GM12872 (cell line): Measurements from ENCODE around the gene RASAL1.

Experiments used
- CTCF ChIP-seq: IDR thresholded peaks from 3 replicates; pipeline ENCODE4 v1.5.1; 2011; ENCODE audit warnings: low read depth, mild to moderate bottlenecking, low read length, moderate library complexity; ENCODE audit not compliant: insufficient read depth

RASAL1 gene

GRCh38 chr12:113070117-113070906 lies 65.2 kb downstream of the RASAL1 start:
- no peak for TF ChIP-seq CTCF

- TF ChIP-seq CTCF: no peak
Observed at GRCh38 chr12:113069751-113070116, 65.8 kb downstream of the RASAL1 start.

GRCh38 chr12:113069149-113069548 lies 66.4 kb downstream of the RASAL1 start:
- TF ChIP-seq CTCF: no peak

- TF ChIP-seq CTCF: no peak
Observed at GRCh38 chr12:113067987-113068935, 67.3 kb downstream of the RASAL1 start.

GRCh38 chr12:113066813-113067400 lies 68.7 kb downstream of the RASAL1 start:
- no peak for TF ChIP-seq CTCF

- TF ChIP-seq CTCF: no peak
Observed at GRCh38 chr12:113065126-113066007, 70.2 kb downstream of the RASAL1 start.
